OCI-LY3 (cell line): ENCODE results near the gene GFRA1.

Experiments
- EZH2phosphoT487 ChIP-seq: fragments of 200-600 bp; shearing (Covaris generic); IDR thresholded peaks from 2 replicates; pipeline ENCODE4 v1.6.1; 2018; ENCODE audit warnings: antibody characterized with exemption, mixed run types, low read depth
- TF ChIP-seq, protein P1 (sequence below): fragments of 200-600, 300-600 bp; sonication (generic); IDR thresholded peaks from 2 replicates; pipeline ENCODE4 v1.5.1; 2014; ENCODE audit warnings: antibody characterized with exemption, low read length, low read depth

DNA sequence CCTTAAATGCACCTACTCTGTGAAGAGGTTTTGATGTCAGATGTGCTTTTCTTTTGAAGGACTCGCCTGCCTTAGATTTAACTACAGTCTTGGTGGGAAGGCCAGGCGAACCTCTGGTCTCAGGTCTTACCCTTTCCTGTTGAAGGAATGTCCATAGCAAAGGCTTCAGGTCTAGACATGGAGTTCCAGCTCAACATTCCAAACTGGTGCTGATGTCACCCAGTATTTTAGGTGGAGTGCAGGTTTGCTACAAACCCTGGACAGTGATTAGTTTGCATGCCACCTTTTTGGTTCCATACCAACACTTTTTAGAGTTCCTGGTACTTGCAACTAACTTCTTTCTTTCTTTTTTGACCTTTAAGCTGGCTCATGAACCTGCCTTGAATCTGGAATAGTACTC is 258.7 kb downstream of the GFRA1 start:
- TF ChIP-seq EZH2phosphoT487: no peak
- TF ChIP-seq, protein P1, sequence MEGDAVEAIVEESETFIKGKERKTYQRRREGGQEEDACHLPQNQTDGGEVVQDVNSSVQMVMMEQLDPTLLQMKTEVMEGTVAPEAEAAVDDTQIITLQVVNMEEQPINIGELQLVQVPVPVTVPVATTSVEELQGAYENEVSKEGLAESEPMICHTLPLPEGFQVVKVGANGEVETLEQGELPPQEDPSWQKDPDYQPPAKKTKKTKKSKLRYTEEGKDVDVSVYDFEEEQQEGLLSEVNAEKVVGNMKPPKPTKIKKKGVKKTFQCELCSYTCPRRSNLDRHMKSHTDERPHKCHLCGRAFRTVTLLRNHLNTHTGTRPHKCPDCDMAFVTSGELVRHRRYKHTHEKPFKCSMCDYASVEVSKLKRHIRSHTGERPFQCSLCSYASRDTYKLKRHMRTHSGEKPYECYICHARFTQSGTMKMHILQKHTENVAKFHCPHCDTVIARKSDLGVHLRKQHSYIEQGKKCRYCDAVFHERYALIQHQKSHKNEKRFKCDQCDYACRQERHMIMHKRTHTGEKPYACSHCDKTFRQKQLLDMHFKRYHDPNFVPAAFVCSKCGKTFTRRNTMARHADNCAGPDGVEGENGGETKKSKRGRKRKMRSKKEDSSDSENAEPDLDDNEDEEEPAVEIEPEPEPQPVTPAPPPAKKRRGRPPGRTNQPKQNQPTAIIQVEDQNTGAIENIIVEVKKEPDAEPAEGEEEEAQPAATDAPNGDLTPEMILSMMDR: no peak
